Panc1 (cell line): Measurements from ENCODE around the gene ARHGEF39. TPM values are rescaled to one million over a fixed set of nuclear protein-coding genes. Genes with fewer than 3 reads are reported as not detected.

Experiments used
- ATAC-seq: fragments of 200-7000 bp; cut with Tn5 transposase; 2 replicates; pipeline ENCODE4 v1.9.1; 2020; ENCODE audit warnings: mild to moderate bottlenecking, moderate library complexity
- BruUV-seq: library from RNA; stranded (reverse); fragments of 400-500 nt; replicated peaks from 2 replicates; lab custom pipeline; 2021; lab: Mats Ljungman, UMichigan
- CTCF ChIA-PET: fragments of 300-600 bp; sonication (Branson Sonifier 250); formaldehyde crosslinking; loops from one replicate; lab custom pipeline; 2022; ENCODE audit warnings: antibody characterized with exemption; lab: Charles Lee
- POLR2A ChIA-PET: fragments of 300-600 bp; sonication (Branson Sonifier 250); formaldehyde crosslinking; loops from one replicate; lab custom pipeline; 2022; ENCODE audit warnings: antibody characterized with exemption; lab: Charles Lee
- DNase-seq: peaks from one replicate; pipeline ENCODE4 v3.0.0-alpha.2; 2010; ENCODE audit warnings: low read depth, low spot score
- H3K27ac ChIP-seq: 2 replicates; pipeline ENCODE4 v1.5.1; 2011; ENCODE audit warnings: mild to moderate bottlenecking, low read length, inconsistent platforms
- H3K27me3 ChIP-seq: fragments of 200-500 bp; sonication (Bioruptor generic); 2 replicates; pipeline ENCODE4 v1.6.0; 2014; ENCODE audit warnings: low read length, inconsistent platforms; ENCODE audit not compliant: control insufficient read depth, insufficient read depth
- H3K36me3 ChIP-seq: fragments of 200-500 bp; sonication (Bioruptor generic); 2 replicates; pipeline ENCODE4 v1.5.1; 2014; ENCODE audit warnings: inconsistent platforms, mild to moderate bottlenecking, low read length, moderate library complexity; ENCODE audit not compliant: control insufficient read depth, insufficient read depth
- H3K4me1 ChIP-seq: 2 replicates; pipeline ENCODE4 v1.5.1; 2011; ENCODE audit warnings: inconsistent platforms, mild to moderate bottlenecking, low read length, moderate library complexity; ENCODE audit not compliant: control insufficient read depth, insufficient read depth
- H3K4me3 ChIP-seq, 2 experiments: 2 replicates each; pipeline ENCODE4 v1.5.1; 2011 to 2012; ENCODE audit warnings: low read depth in 2 of 2, low read length in 2 of 2, mild to moderate bottlenecking in 2 of 2, inconsistent platforms in 1 of 2, moderate library complexity in 1 of 2
- H3K9me3 ChIP-seq: fragments of 200-500 bp; sonication (Bioruptor generic); 2 replicates; pipeline ENCODE4 v1.5.1; 2014; ENCODE audit warnings: low read depth, mild to moderate bottlenecking, inconsistent platforms, low read length, moderate library complexity; ENCODE audit not compliant: control insufficient read depth, insufficient read depth
- CTCF ChIP-seq: fragments of 450-650 bp; IDR thresholded peaks from 2 replicates; pipeline ENCODE4 v1.5.1; 2017; ENCODE audit warnings: mild to moderate bottlenecking
- POLR2AphosphoS5 ChIP-seq: IDR thresholded peaks from 2 replicates; pipeline ENCODE4 v1.6.1; 2012; ENCODE audit warnings: mild to moderate bottlenecking, low read depth, low read length, moderate library complexity
- REST ChIP-seq, 2 experiments: IDR thresholded peaks; 2 replicates each; pipeline ENCODE4 v1.6.1; 2011 to 2012; ENCODE audit warnings: low read depth in 2 of 2, control low read depth in 1 of 2, low read length in 1 of 2, mild to moderate bottlenecking in 1 of 2, moderate library complexity in 1 of 2; ENCODE audit not compliant: insufficient read depth in 1 of 2
- SIN3A ChIP-seq: IDR thresholded peaks from 2 replicates; pipeline ENCODE4 v1.6.1; 2012; ENCODE audit warnings: low read depth, mild to moderate bottlenecking, low read length, moderate library complexity, borderline replicate concordance; ENCODE audit not compliant: insufficient read depth
- TCF7L2 ChIP-seq: IDR thresholded peaks from 2 replicates; pipeline ENCODE4 v1.6.1; 2011; ENCODE audit warnings: mild to moderate bottlenecking, low read depth, low read length, inconsistent platforms
- in situ Hi-C: cut with HindIII; loops from 2 replicates; pipeline ENCODE4 v1.10.0; 2016; ENCODE audit warnings: low sequenced_read_pairs, low pct_unique_long_range_greater_than_20kb
- intact Hi-C: fragments of 100-400 bp; cut with micrococcal nuclease; formaldehyde crosslinking; loops from one replicate; pipeline ENCODE4 v1.10.0; 2022; ENCODE audit not compliant: unreplicated experiment
- total RNA-seq: library from RNA; stranded (reverse); gene quantifications from one replicate; pipeline ENCODE4 v1.2.1, GENCODE V29; 2021; ENCODE audit not compliant: unreplicated experiment

The ARHGEF39 gene
- total RNA-seq, 1 experiment from 2014 or later = 34.0 TPM

- Histone ChIP-seq H3K4me3 (peak overlapping the region; percentile 64 to 83), H3K4me1 (peaks cover 48% of the 10 kb centered on the region), H3K27ac (peak overlapping the region; percentile 97), H3K36me3 (peaks cover 3% of the 10 kb centered on the region), H3K27me3 (no peaks in the 10 kb centered on the region), H3K9me3 (no peaks in the 10 kb centered on the region)
- CTCF ChIA-PET = interaction anchor here (0.6 to 1.6 kb wide), 4 partner anchors 24 to 125 kb away, joined by 3 to 4 read pairs (median 4); partner anchors contain the start of gene TPM2
- POLR2A ChIA-PET = interaction anchor here (0.6 to 1.0 kb wide), 2 partner anchors 24 to 67 kb away, joined by 7 read pairs; partner anchors contain the start of genes CREB3 and TLN1
- no peak for ATAC-seq
- intact Hi-C loops (no loop called here), in situ Hi-C loops (no loop called here)
- no peak for TF ChIP-seq TCF7L2
- no peak for TF ChIP-seq POLR2AphosphoS5
- TF ChIP-seq REST (IDR thresholded peaks at IDR 0.05; ENCODE audit: insufficient read depth in 1 of 2, low read depth in 2 of 2, low read length in 1 of 2) = no peak
- no peak for TF ChIP-seq CTCF
- TF ChIP-seq SIN3A = no peak
- BruUV-seq = no TSS peak
- DNase-seq = no peak
Observed at GRCh38 chr9:35665471-35665818, 450 bp upstream of the ARHGEF39 start.

GRCh38 chr9:35662437-35662836 lies 2.6 kb downstream of the ARHGEF39 start:
- no peak for TF ChIP-seq TCF7L2
- TF ChIP-seq CTCF = no peak
- no peak for DNase-seq
- Histone ChIP-seq H3K9me3 (no peaks in the 10 kb centered on the region), H3K4me3 (no peak overlapping the region), H3K27ac (peak overlapping the region; percentile 97), H3K27me3 (no peaks in the 10 kb centered on the region), H3K4me1 (peaks cover 64% of the 10 kb centered on the region), H3K36me3 (peaks cover 3% of the 10 kb centered on the region)
- intact Hi-C loops = loop anchor here (5.0 kb wide), 1 partner anchor 65 kb away; no protein-coding TSS in a partner anchor
- CTCF ChIA-PET = interaction anchor here (1.1 to 1.7 kb wide), 2 partner anchors 28 to 69 kb away, joined by 3 to 4 read pairs; partner anchors contain the start of gene TPM2
- POLR2A ChIA-PET = interaction anchor here (0.9 kb wide), 1 partner anchor 59 kb away, joined by 4 read pairs; no protein-coding TSS in a partner anchor
- in situ Hi-C loops = no loop called here
- ATAC-seq = no peak
- BruUV-seq = no TSS peak
